ENCODE data around the gene UBTD1.
A peak's percentile ranks its signal among the peaks of the same experiment; 100 is the strongest.

UBTD1 gene

GRCh38 chr10:97483921-97484320 lies 14.8 kb upstream of the UBTD1 start:
- DNase-seq, result no peak

- DNase-seq, result no peak
Measured at GRCh38 chr10:97485647-97486281, 13.0 kb upstream of the UBTD1 start.

- DNase-seq, result peak; percentile 44
Measured at GRCh38 chr10:97490592-97490991, 8.1 kb upstream of the UBTD1 start.

- no peak for DNase-seq
Measured at GRCh38 chr10:97494151-97494550, 4.6 kb upstream of the UBTD1 start.

- no peak for DNase-seq
Measured at GRCh38 chr10:97494863-97495506, 3.7 kb upstream of the UBTD1 start.

- peak; percentile 83 for DNase-seq
Measured at GRCh38 chr10:97497572-97498075, 1.1 kb upstream of the UBTD1 start.

GRCh38 chr10:97498076-97498840 lies 466 bp upstream of the UBTD1 start, which contains the start of gene MMS19:
Gene MMS19 (minus strand): TSS chr10:97498422. CDS start chr10:97498384, 38 bp downstream.
- peak; percentile 99 for DNase-seq

- peak; percentile 72 for DNase-seq
Measured at GRCh38 chr10:97499561-97500296, 1.0 kb downstream of the UBTD1 start.

- no peak for DNase-seq
Measured at GRCh38 chr10:97500297-97500575, 1.5 kb downstream of the UBTD1 start.

- no peak for DNase-seq
Measured at GRCh38 chr10:97502916-97503315, 4.2 kb downstream of the UBTD1 start.

- DNase-seq, result no peak
Measured at GRCh38 chr10:97503406-97503805, 4.7 kb downstream of the UBTD1 start.

- no peak for DNase-seq
Measured at GRCh38 chr10:97505152-97505551, 6.4 kb downstream of the UBTD1 start.

- DNase-seq, result no peak
Measured at GRCh38 chr10:97506199-97506991, 7.7 kb downstream of the UBTD1 start.

- no peak for DNase-seq
Measured at GRCh38 chr10:97508342-97508741, 9.6 kb downstream of the UBTD1 start.

GRCh38 chr10:97509120-97509680 lies 10.5 kb downstream of the UBTD1 start:
- DNase-seq, result no peak

GRCh38 chr10:97510686-97511085 lies 12.0 kb downstream of the UBTD1 start:
- DNase-seq, result no peak

- no peak for DNase-seq
Measured at GRCh38 chr10:97511711-97512440, 13.2 kb downstream of the UBTD1 start.

- DNase-seq, result no peak
Measured at GRCh38 chr10:97512993-97513392, 14.3 kb downstream of the UBTD1 start.

- no peak for DNase-seq
Measured at GRCh38 chr10:97514344-97514743, 15.6 kb downstream of the UBTD1 start.

- no peak for DNase-seq
Measured at GRCh38 chr10:97515271-97515978, 16.7 kb downstream of the UBTD1 start.

Measured in right hindlimb (tissue), 1 donor.